ENCODE results near the gene ARHGAP42.

ARHGAP42 gene

GRCh38 chr11:100851147-100851546, 164.1 kb downstream of the ARHGAP42 start:
- Histone ChIP-seq H3K79me2 (ENCODE audit: control insufficient read depth, insufficient read depth, low read length, unreplicated experiment) (no peaks in the 10 kb centered on the region), H3K4me1 (ENCODE audit: control insufficient read depth, insufficient read depth, low read length, unreplicated experiment) (peaks cover 21% of the 10 kb centered on the region), H3K4me3 (ENCODE audit: low read depth, low read length) (no peak overlapping the region), H3K27me3 (ENCODE audit: insufficient read depth, low read length) (no peaks in the 10 kb centered on the region), H2AFZ (ENCODE audit: low read length, unreplicated experiment) (no peak overlapping the region), H3K36me3 (ENCODE audit: insufficient read depth, low read length) (no peaks in the 10 kb centered on the region), H3K27ac (ENCODE audit: low read depth, low read length) (no peak overlapping the region)

- Histone ChIP-seq H3K4me3 (ENCODE audit: low read depth, low read length) (no peak overlapping the region), H3K36me3 (ENCODE audit: insufficient read depth, low read length) (no peaks in the 10 kb centered on the region), H3K27ac (ENCODE audit: low read depth, low read length) (no peak overlapping the region), H3K4me1 (ENCODE audit: control insufficient read depth, insufficient read depth, low read length, unreplicated experiment) (peaks cover 21% of the 10 kb centered on the region), H3K27me3 (ENCODE audit: insufficient read depth, low read length) (no peaks in the 10 kb centered on the region), H3K79me2 (ENCODE audit: control insufficient read depth, insufficient read depth, low read length, unreplicated experiment) (no peaks in the 10 kb centered on the region), H2AFZ (ENCODE audit: low read length, unreplicated experiment) (no peak overlapping the region)
Measured at GRCh38 chr11:100851584-100852152, 164.6 kb downstream of the ARHGAP42 start.

GRCh38 chr11:100855466-100856067, 168.5 kb downstream of the ARHGAP42 start:
- Histone ChIP-seq H3K4me3 (ENCODE audit: low read depth, low read length) (no peak overlapping the region), H3K27me3 (ENCODE audit: insufficient read depth, low read length) (no peaks in the 10 kb centered on the region), H2AFZ (ENCODE audit: low read length, unreplicated experiment) (no peak overlapping the region), H3K27ac (ENCODE audit: low read depth, low read length) (no peak overlapping the region), H3K79me2 (ENCODE audit: control insufficient read depth, insufficient read depth, low read length, unreplicated experiment) (no peaks in the 10 kb centered on the region), H3K4me1 (ENCODE audit: control insufficient read depth, insufficient read depth, low read length, unreplicated experiment) (peaks cover 7% of the 10 kb centered on the region), H3K36me3 (ENCODE audit: insufficient read depth, low read length) (no peaks in the 10 kb centered on the region)

GRCh38 chr11:100857236-100858005, 170.3 kb downstream of the ARHGAP42 start:
- H3K79me2 ChIP-seq (ENCODE audit: control insufficient read depth, insufficient read depth, low read length, unreplicated experiment) = no peaks in the 10 kb centered on the region
- no peaks in the 10 kb centered on the region for H3K27me3 ChIP-seq (ENCODE audit: insufficient read depth, low read length)
- no peak overlapping the region for H3K4me3 ChIP-seq (ENCODE audit: low read depth, low read length)
- H3K27ac ChIP-seq (ENCODE audit: low read depth, low read length) = no peak overlapping the region
- H3K4me1 ChIP-seq (ENCODE audit: control insufficient read depth, insufficient read depth, low read length, unreplicated experiment) = no peaks in the 10 kb centered on the region
- H3K36me3 ChIP-seq (ENCODE audit: insufficient read depth, low read length) = no peaks in the 10 kb centered on the region
- no peak overlapping the region for H2AFZ ChIP-seq (ENCODE audit: low read length, unreplicated experiment)

- no peaks in the 10 kb centered on the region for H3K27me3 ChIP-seq (ENCODE audit: insufficient read depth, low read length)
- no peak overlapping the region for H3K27ac ChIP-seq (ENCODE audit: low read depth, low read length)
- no peak overlapping the region for H2AFZ ChIP-seq (ENCODE audit: low read length, unreplicated experiment)
- H3K36me3 ChIP-seq (ENCODE audit: insufficient read depth, low read length) = no peaks in the 10 kb centered on the region
- peaks cover 9% of the 10 kb centered on the region for H3K4me1 ChIP-seq (ENCODE audit: control insufficient read depth, insufficient read depth, low read length, unreplicated experiment)
- no peak overlapping the region for H3K4me3 ChIP-seq (ENCODE audit: low read depth, low read length)
- H3K79me2 ChIP-seq (ENCODE audit: control insufficient read depth, insufficient read depth, low read length, unreplicated experiment) = no peaks in the 10 kb centered on the region
Measured at GRCh38 chr11:100860318-100861155, 173.4 kb downstream of the ARHGAP42 start.

GRCh38 chr11:100861212-100861611, 174.1 kb downstream of the ARHGAP42 start:
- Histone ChIP-seq H3K27ac (ENCODE audit: low read depth, low read length) (no peak overlapping the region), H3K4me1 (ENCODE audit: control insufficient read depth, insufficient read depth, low read length, unreplicated experiment) (peaks cover 9% of the 10 kb centered on the region), H3K27me3 (ENCODE audit: insufficient read depth, low read length) (no peaks in the 10 kb centered on the region), H2AFZ (ENCODE audit: low read length, unreplicated experiment) (no peak overlapping the region), H3K79me2 (ENCODE audit: control insufficient read depth, insufficient read depth, low read length, unreplicated experiment) (no peaks in the 10 kb centered on the region), H3K4me3 (ENCODE audit: low read depth, low read length) (no peak overlapping the region), H3K36me3 (ENCODE audit: insufficient read depth, low read length) (no peaks in the 10 kb centered on the region)

- Histone ChIP-seq H3K27me3 (ENCODE audit: insufficient read depth, low read length) (no peaks in the 10 kb centered on the region), H3K27ac (ENCODE audit: low read depth, low read length) (peak overlapping the region; percentile 20; the same call in 1 of the 2 replicates), H2AFZ (ENCODE audit: low read length, unreplicated experiment) (no peak overlapping the region), H3K4me1 (ENCODE audit: control insufficient read depth, insufficient read depth, low read length, unreplicated experiment) (peaks cover 9% of the 10 kb centered on the region), H3K4me3 (ENCODE audit: low read depth, low read length) (no peak overlapping the region), H3K79me2 (ENCODE audit: control insufficient read depth, insufficient read depth, low read length, unreplicated experiment) (no peaks in the 10 kb centered on the region), H3K36me3 (ENCODE audit: insufficient read depth, low read length) (no peaks in the 10 kb centered on the region)
Measured at GRCh38 chr11:100863080-100863581, 176.0 kb downstream of the ARHGAP42 start.

- H3K27ac ChIP-seq (ENCODE audit: low read depth, low read length) = no peak overlapping the region
- peaks cover 9% of the 10 kb centered on the region for H3K4me1 ChIP-seq (ENCODE audit: control insufficient read depth, insufficient read depth, low read length, unreplicated experiment)
- H3K36me3 ChIP-seq (ENCODE audit: insufficient read depth, low read length) = no peaks in the 10 kb centered on the region
- no peak overlapping the region for H2AFZ ChIP-seq (ENCODE audit: low read length, unreplicated experiment)
- H3K4me3 ChIP-seq (ENCODE audit: low read depth, low read length) = no peak overlapping the region
- no peaks in the 10 kb centered on the region for H3K27me3 ChIP-seq (ENCODE audit: insufficient read depth, low read length)
- no peaks in the 10 kb centered on the region for H3K79me2 ChIP-seq (ENCODE audit: control insufficient read depth, insufficient read depth, low read length, unreplicated experiment)
Measured at GRCh38 chr11:100865443-100866065, 178.5 kb downstream of the ARHGAP42 start.

GRCh38 chr11:100866453-100866852, 179.4 kb downstream of the ARHGAP42 start:
- no peak overlapping the region for H3K27ac ChIP-seq (ENCODE audit: low read depth, low read length)
- no peak overlapping the region for H2AFZ ChIP-seq (ENCODE audit: low read length, unreplicated experiment)
- no peaks in the 10 kb centered on the region for H3K79me2 ChIP-seq (ENCODE audit: control insufficient read depth, insufficient read depth, low read length, unreplicated experiment)

GRCh38 chr11:100867606-100868005, 180.5 kb downstream of the ARHGAP42 start:
- Histone ChIP-seq H3K27me3 (ENCODE audit: insufficient read depth, low read length) (no peaks in the 10 kb centered on the region), H3K36me3 (ENCODE audit: insufficient read depth, low read length) (no peaks in the 10 kb centered on the region), H3K79me2 (ENCODE audit: control insufficient read depth, insufficient read depth, low read length, unreplicated experiment) (no peaks in the 10 kb centered on the region), H3K4me3 (ENCODE audit: low read depth, low read length) (no peak overlapping the region), H3K4me1 (ENCODE audit: control insufficient read depth, insufficient read depth, low read length, unreplicated experiment) (peaks cover 9% of the 10 kb centered on the region), H3K27ac (ENCODE audit: low read depth, low read length) (no peak overlapping the region), H2AFZ (ENCODE audit: low read length, unreplicated experiment) (no peak overlapping the region)

More at GRCh38 chr11:100866453-100866852, 179.4 kb downstream of the ARHGAP42 start:
- Histone ChIP-seq H3K4me3 (ENCODE audit: low read depth, low read length) (no peak overlapping the region), H3K4me1 (ENCODE audit: control insufficient read depth, insufficient read depth, low read length, unreplicated experiment) (peaks cover 9% of the 10 kb centered on the region), H3K27me3 (ENCODE audit: insufficient read depth, low read length) (no peaks in the 10 kb centered on the region), H3K36me3 (ENCODE audit: insufficient read depth, low read length) (no peaks in the 10 kb centered on the region)

Measured in ACC112 (cell line).